Measurements from ENCODE around the gene CORO2B.

CORO2B gene

GRCh38 chr15:68554721-68555678 lies 23.8 kb upstream of the CORO2B start:
- DNase-seq: no peak

DNA sequence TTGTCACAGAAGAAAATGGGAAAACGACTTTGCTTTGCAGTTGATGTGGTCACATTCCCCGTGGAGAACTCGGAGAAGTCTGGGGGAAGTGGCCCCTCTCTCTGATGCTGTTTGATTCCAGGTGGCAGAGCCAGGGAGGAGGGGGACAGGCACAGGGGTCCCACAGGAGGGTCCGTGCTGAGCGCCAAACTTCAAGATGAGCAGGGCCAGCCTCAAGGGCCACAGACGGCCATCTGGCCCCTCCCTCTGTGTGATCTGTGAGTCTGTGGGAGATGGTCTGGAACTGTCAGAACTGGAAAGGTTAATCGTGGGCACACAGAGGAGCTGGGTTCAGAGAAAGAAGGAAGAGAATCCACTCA lies 23.1 kb upstream of the CORO2B start:
- DNase-seq: no peak

DNA sequence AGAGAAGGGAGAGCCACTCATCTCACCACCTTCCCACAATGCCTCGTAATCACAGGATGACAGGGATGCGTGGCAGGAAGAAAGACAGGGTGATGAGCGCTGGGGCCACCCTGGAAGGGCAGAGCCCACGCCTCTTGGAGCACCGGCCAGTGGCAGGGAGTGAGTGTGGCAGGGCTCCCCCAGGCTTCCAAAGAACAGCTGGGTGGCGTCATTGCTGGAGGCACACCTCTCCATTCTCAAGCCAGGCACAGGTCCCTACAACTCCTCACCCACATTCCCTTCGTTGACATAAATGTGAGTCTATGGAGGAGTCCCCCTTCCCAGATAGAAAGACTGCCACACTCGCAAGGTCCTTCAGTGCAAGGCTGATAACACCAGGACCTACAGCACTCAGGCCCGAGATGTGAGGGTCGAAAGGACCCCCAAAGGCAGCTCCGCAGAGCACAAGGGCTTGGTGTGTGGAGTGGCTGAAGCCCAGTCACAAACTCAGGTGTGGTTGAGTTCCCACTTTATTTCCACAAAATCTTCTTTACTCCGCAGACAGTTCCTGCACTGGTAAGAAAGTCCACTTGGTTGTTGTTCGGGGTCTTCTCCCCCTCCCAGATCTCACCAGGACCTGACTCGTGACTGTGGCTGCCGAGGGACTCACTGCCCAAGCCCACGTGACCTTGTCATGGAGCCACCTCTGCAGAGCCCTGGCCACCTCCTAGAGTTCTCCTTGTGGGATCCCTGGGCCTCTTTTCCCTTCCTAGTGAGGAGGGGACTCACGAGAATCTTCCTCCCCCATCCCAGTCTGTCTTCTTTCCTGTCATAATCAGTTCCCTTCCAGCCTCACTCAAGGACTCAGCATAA lies 22.4 kb upstream of the CORO2B start:
- DNase-seq: no peak

DNA sequence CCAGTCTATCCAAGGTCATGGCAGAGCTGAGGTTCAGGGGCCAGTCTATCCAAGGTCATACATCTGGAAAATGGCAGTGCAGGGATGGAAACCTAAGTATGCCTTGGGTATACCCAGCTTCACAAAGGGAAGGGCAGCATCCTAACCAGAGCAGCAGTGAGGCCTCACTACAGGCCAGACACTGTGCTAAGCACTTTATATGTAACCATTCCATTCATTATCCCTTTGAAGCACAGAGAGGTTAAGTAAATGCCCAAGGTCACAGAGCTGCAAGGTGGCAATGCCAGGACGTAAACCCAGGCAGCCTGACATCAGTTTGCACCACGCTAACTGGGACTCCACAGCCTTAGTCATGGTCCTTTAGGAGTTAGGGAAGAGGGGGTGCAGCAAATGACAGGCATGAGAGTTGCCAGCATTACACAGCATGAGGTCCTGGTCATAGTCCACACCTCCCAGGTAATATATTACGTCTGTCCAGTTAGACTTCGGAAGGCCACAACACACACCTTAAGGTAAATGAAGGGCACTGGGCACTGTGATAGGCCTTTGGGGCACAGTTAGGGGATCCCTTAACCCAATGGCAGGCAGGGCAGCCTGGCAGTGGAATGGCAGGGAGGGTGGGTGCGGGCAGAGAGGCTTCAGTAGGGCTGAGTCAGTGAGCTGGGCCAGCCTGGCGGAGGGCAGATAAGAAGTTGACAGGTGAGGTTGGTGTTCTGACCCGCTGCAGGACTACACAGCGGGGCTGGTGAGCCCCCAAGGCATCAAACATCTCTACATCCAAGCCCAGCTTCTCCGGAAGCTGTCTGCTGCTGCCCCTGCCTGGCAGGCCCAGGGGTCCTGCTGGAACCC lies 21.1 kb upstream of the CORO2B start:
- DNase-seq: no peak

DNA sequence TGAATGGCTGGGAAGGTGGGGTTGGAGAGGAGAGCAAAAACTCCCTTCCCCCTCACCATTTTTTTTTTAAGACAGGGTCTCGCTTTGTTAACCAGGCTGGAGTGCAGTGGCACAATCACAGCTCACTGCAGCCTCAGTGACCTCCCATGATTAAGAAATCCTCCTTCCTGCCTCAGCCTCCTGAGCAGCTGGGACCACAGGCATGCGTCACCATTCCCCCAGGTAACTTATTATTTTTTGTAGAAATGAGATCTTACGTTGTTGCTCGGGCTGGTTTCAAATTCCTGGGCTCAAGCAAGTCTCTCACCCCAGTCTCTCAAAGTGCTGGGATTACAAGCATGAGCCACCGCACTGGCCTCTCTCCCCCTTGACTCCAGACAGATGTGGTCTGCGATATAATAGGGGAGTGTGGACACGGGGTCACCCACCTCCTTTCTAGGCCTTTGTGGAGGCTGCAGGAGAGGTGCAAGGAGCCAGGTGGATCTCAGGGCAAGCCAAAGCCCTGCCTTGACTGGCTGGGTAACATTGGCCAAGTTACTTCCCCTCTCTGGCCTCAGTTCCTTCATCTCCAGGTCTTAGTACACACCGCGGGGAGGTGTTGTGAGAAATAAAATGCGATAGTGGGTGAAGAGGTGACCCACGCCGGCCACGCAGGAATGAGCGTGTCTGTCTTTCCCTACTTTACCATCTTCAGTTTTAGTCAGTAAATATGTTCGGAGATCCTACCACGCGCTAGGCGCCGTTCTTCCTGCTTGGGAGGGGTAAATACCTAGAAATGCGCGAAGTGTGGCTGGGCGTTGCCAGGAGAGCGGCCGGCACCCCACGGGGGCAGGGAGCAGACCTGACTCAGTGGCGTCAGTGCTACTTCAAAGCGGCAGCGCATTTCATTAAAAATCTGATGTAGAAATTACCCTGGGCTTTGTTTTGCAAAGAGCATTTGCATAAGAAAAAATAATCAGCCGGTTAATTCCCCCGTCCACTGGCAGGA lies 20.2 kb upstream of the CORO2B start:
- DNase-seq: no peak

DNA sequence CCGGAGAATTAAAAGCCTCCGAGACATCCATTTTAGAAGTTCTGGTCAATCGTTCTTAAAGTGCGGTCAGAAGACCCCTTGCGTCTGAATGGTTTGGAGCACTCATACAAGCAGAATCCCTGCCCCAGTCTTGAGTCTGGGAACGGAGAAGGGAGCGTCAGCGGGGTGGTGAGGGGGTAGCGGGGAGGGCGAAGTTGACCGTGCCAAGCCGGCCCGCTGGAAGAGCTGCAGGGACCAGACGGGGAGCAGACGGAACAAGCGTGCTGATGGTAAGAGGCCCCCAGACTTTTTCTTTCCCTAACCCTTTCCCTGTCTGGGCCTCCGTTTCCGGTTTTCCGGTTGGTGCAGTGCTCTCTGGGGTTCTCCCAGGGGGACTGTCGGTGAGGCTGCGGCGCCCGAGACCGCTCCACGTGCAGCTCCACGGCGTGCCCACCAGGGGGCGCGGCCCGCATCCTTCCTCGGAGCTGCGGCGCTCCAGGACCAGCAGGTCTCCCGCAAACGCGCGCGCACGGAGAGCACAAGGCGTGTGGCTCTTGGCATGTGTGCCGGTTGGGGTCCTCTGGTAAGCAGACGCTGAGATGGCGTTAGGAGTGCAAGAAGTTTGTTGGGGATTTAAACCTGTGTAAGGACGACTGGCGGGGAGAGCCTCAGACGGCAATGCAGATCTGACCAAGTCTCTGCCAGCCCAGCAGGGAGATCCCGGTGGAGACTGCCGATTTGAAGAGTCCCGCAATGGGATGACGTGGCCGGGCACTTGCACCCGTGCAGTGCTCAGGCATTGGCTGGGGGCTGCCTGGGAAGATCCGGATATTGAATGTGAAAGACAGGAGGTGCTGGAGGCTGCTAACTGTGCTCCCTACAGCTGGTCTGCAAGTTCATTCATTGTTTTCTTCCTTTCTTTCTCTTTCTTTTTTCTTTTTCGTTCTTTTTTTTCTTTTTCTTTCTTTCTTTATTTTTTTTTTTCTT lies 19.2 kb upstream of the CORO2B start:
- peak; percentile 75 for DNase-seq

DNA sequence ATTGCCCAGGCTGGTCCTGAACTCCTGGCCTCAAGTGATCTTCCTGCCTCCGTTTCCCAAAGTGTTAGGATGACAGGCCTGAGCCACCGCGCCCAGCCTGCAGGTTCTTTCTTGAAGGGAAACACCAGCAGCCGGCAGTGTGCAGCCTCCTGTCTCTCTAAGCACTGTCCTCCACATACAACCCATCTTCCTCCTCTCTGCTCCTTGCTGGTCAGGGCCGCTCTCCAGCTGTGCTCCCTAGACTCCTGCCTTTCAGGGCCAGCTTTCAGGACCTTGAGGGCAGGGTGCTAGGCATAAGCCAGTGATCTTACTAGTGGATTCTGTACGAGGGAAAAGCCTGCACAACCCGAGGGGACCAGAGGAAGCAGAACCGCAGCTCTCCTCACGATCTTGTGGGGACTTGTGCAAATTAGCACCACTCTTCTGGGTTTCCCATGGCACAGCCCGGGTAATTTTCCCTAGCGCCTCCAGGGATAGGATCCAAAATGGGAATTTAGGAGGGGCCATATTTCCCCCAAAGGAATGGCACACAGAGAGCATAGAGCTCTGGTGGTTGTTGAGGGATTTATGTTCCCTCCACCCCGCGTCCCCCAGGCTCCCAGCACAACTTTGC lies 18.2 kb upstream of the CORO2B start:
- DNase-seq: no peak

DNA sequence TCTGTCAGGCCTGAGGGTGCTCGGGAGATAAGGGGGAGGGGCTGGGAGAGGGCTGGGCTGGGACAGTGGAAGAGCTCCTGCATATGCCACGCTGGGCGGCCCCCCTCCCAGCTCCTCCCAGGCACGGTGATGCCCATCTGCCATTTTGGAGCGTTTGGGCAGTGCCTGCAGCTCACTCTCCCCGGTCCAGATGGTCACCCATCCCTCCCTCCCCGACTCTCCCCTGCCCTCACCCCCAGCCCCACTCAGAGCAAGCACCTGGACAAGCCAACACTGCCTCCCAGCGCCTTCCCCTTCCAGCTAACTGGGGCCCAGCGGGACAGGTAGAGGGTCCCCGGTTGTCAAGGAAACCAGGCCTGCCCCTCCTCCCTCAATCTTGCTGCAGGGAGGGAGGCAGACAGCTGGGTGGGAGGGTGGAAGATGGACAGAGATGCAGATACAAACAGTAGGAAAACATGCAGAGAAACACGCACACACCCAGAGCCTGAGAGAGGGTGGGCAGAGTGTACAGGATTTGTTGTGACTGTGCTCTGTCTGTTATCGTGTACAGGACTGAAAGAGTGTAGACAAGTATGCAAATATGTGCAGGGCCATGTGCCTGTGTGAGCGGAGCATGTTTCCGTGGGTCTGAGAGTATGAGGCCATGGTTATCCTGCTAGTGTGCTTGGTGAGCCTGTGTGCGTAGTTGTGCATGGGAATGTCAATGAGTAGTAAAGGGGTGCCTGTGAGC lies 17.5 kb upstream of the CORO2B start:
- no peak for DNase-seq

DNA sequence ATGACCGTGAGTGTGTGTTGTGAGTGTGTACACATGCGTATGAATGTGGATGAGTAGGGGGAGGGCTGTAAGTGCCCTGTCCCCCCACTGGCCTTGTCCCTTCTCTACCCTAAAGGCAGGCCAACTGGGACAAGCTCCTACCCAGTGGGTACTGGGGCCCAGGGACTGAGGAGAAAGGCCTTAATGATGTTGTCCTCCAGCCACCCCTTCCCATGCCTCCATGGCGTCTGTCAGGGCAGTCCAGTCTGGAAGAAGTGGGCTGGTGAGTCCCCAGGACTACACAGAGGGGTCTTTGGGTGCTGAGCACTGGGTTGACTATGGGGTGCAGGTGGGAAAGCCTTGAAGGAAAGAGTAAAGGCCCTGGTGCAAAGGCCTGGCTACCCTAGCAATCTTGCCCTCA lies 16.9 kb upstream of the CORO2B start:
- DNase-seq: no peak

DNA sequence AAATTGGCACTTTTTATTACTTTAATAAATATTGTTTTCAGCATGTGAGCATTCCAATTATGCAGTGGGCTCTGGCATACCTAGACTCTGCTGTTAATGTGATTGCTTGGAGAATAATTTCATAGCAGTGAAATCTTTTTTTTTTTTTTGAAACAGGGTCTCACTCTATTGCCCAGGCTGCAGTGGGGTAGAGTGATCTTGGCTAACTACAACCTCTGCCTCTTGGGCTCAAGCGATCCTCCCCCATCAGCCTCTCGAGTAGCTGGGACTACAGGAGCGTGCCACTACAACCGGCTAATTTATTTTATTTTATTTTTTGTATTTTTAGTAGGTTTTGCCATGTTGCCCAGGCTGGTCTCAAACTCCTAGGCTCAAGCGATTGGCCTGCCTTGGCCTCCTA lies 14.6 kb upstream of the CORO2B start:
- DNase-seq: no peak

- no peak for DNase-seq
These were observed 13.6 kb upstream of the CORO2B start for GRCh38 chr15:68565234-68565633.

- DNase-seq: no peak
These were observed 13.1 kb upstream of the CORO2B start for GRCh38 chr15:68565726-68566125.

DNA sequence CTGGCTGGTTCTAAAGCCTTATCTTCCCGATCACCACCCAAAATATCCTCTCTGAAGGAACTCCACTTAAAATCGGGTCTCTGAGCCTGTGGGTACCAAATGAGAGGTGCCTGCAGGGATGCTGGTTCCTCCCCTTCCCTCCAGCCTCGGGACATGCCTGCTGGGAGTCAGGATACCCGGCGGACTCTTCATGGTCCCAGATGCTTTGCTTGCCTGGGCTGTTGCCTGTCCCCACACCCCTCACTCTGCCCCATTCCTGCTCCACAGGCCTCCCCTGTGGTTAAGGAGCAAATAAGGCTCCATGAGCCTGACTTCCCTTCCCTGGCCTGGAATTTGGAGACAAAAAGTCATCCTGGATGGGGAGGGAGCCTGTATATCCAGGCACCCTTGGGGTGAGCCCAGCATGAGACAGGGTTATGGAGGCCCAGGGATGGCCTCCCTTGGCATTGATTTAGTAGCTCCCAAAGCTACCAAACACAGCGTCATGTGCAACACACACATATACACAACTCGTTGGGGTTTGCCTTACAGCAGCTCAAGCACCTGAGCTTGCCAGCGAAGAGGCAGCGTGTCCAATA lies 12.3 kb upstream of the CORO2B start:
- DNase-seq: no peak

DNA sequence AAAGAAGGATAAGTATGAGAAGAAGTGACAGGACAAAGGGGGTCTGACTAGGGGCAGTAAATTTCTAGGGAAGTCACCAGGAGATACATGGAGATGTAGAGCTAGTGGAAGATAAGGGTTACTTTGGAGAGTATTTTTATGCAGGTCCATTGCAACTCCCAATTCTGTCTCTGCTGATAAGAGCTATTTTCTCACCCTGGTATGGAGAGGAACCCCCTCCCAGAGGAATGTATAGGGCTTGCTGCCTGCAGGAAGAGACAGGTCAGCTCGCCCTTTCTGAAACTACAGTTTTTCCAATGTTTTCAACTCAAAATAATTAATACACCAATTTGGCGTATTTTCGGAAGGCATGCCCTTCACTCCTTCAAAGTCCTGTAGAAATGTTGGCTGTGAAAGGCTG lies 11.4 kb upstream of the CORO2B start:
- DNase-seq: no peak

- no peak for DNase-seq
These were observed 7.8 kb upstream of the CORO2B start for GRCh38 chr15:68570974-68571373.

DNA sequence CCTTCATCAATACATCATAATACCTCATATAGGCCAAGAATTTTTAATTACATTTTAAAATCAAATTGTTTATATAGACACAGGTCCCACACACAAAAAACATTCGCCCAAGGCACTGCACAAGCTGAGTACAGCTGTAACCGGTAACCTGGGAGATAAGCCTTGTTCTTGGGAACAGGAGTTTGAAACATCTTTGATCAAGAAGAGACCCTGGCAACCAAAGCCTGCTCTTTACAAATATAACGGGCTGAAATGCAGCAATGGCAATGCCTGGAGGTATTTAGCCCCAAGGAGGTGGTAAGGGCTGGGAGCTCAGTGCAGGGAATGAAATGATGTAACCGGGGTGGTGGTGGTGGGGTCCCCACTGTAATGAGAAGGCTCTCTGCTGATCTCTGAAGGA lies 7.2 kb upstream of the CORO2B start:
- DNase-seq: no peak

DNA sequence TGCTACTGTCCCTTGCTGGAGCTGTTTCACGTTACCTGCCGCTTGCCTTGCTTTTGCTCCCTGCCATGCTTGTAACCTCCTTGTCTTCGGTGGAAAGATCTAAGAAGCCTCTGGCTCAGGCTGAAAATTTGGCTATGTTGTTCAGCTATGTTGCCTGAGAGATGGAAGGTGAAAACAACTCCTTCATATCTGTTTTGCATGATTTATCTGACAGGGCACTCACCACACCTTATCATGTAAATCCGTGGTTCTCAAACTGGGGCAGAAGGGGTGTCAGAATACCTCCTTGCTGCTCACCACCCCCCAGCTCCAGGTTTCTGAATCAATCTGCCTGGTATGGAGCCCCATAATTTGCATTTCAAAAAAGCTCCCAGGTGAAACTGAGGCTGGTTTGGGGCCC lies 6.5 kb upstream of the CORO2B start:
- DNase-seq: no peak

- no peak for DNase-seq
These were observed 5.9 kb upstream of the CORO2B start for GRCh38 chr15:68572921-68573320.

GRCh38 chr15:68574046-68574445 lies 4.7 kb upstream of the CORO2B start:
- DNase-seq: no peak
